ENCODE measurements around the gene PRPH2. TPM values are rescaled to one million over a fixed set of nuclear protein-coding genes. Genes with fewer than 3 reads are reported as not detected.

Gene PRPH2
- polyA plus RNA-seq, 1 of the 3 experiments (the other 2 are of a cell fraction) = not detected

DNA sequence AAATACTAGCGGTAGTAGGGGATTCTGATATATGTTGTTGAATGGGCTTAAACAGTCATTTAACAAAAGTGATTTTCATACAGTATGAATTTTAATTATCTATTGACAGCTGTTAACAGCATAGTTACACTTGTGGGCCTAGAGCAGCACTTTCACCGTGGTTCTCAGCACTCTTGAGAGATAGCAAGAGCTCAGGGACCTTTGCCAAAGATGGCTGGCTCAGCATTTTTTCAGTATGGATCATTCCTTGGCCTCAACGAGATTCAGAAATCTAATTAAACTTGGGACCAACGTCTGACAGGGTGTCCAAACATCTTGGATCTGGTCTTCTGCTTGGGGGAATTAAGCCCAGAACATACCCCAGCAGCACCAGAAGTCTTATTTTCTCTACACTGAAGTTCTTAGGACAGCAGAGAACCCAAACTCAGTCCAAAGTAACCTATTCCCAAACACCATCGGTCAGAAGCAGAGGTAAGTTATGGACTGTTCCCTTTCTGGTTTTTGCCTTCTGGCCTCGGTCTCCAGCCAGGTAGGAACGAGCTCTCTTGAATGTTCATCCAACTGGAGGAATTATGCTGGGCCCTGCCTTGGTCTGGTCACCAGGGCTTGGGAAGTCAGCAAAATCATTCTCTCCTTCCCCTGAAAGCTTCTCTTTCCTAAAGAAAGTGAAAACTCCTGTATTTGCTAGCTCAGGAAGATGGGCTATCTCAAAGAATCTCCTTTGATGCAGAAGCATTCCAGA lies 25.7 kb downstream of the PRPH2 start:
- ChIA-PET CTCF (interaction anchor here (0.6 to 3.2 kb wide), 3 partner anchors 29 to 149 kb away, joined by 3 to 13 read pairs (median 3); no protein-coding TSS in a partner anchor), POLR2A (no interaction called here)
- no peak overlapping the region for H3K9ac ChIP-seq
- H3K36me3 ChIP-seq (replicated peaks in 1 of 2; ENCODE audit: control insufficient read depth in 1 of 2, insufficient read depth in 2 of 2, low read length in 1 of 2) = peaks cover 10 to 16% of the 10 kb centered on the region in 2 experiments
- H3K4me3 ChIP-seq (ENCODE audit: low read depth in 2 of 2, low read length in 1 of 2) = no peak overlapping the region
- TF ChIP-seq, protein P1, sequence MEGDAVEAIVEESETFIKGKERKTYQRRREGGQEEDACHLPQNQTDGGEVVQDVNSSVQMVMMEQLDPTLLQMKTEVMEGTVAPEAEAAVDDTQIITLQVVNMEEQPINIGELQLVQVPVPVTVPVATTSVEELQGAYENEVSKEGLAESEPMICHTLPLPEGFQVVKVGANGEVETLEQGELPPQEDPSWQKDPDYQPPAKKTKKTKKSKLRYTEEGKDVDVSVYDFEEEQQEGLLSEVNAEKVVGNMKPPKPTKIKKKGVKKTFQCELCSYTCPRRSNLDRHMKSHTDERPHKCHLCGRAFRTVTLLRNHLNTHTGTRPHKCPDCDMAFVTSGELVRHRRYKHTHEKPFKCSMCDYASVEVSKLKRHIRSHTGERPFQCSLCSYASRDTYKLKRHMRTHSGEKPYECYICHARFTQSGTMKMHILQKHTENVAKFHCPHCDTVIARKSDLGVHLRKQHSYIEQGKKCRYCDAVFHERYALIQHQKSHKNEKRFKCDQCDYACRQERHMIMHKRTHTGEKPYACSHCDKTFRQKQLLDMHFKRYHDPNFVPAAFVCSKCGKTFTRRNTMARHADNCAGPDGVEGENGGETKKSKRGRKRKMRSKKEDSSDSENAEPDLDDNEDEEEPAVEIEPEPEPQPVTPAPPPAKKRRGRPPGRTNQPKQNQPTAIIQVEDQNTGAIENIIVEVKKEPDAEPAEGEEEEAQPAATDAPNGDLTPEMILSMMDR (IDR thresholded peaks at IDR 0.05) = no peak
- TF ChIP-seq, protein P2, sequence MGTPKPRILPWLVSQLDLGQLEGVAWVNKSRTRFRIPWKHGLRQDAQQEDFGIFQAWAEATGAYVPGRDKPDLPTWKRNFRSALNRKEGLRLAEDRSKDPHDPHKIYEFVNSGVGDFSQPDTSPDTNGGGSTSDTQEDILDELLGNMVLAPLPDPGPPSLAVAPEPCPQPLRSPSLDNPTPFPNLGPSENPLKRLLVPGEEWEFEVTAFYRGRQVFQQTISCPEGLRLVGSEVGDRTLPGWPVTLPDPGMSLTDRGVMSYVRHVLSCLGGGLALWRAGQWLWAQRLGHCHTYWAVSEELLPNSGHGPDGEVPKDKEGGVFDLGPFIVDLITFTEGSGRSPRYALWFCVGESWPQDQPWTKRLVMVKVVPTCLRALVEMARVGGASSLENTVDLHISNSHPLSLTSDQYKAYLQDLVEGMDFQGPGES (IDR thresholded peaks at IDR 0.05; ENCODE audit: low read depth, low read length) = no peak
- TF ChIP-seq TEAD4 (IDR thresholded peaks at IDR 0.05; ENCODE audit: borderline replicate concordance, insufficient read depth) (no peak), MXI1 (IDR thresholded peaks at IDR 0.05; ENCODE audit: low read depth, low read length) (no peak), EP300 (IDR thresholded peaks at IDR 0.05; ENCODE audit: borderline replicate concordance in 1 of 2, low read depth in 1 of 2, low read length in 1 of 2) (no peak), CHD2 (IDR thresholded peaks at IDR 0.05; ENCODE audit: low read length, partially characterized antibody) (no peak), GATA2 (CRISPR knock-in tag; IDR thresholded peaks at IDR 0.05) (no peak), RXRA (IDR thresholded peaks at IDR 0.05; ENCODE audit: borderline replicate concordance, low read depth) (no peak), SIN3A (IDR thresholded peaks at IDR 0.05; ENCODE audit: borderline replicate concordance, low read depth, low read length) (no peak), FOSL2 (IDR thresholded peaks at IDR 0.05; ENCODE audit: borderline replicate concordance, low read depth) (no peak), MEF2A (IDR thresholded peaks at IDR 0.05; ENCODE audit: borderline replicate concordance, low read depth) (no peak), YY1 (IDR thresholded peaks at IDR 0.05; ENCODE audit: low read depth) (no peak), FOXM1 (IDR thresholded peaks at IDR 0.05; ENCODE audit: low read depth) (no peak), NFIC (IDR thresholded peaks at IDR 0.05; ENCODE audit: borderline replicate concordance) (no peak)
- TF ChIP-seq, protein P3, sequence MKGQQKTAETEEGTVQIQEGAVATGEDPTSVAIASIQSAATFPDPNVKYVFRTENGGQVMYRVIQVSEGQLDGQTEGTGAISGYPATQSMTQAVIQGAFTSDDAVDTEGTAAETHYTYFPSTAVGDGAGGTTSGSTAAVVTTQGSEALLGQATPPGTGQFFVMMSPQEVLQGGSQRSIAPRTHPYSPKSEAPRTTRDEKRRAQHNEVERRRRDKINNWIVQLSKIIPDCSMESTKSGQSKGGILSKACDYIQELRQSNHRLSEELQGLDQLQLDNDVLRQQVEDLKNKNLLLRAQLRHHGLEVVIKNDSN (IDR thresholded peaks at IDR 0.05; ENCODE audit: borderline replicate concordance, low read depth) = no peak
- TF ChIP-seq, protein P4, sequence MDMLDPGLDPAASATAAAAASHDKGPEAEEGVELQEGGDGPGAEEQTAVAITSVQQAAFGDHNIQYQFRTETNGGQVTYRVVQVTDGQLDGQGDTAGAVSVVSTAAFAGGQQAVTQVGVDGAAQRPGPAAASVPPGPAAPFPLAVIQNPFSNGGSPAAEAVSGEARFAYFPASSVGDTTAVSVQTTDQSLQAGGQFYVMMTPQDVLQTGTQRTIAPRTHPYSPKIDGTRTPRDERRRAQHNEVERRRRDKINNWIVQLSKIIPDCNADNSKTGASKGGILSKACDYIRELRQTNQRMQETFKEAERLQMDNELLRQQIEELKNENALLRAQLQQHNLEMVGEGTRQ (IDR thresholded peaks at IDR 0.05; ENCODE audit: borderline replicate concordance, low read depth, low read length) = no peak
- TF ChIP-seq, protein P5, sequence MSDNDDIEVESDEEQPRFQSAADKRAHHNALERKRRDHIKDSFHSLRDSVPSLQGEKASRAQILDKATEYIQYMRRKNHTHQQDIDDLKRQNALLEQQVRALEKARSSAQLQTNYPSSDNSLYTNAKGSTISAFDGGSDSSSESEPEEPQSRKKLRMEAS (IDR thresholded peaks at IDR 0.05; ENCODE audit: low read depth) = no peak
- H3K27me3 ChIP-seq (ENCODE audit: insufficient read depth) = no peaks in the 10 kb centered on the region
- peaks cover 19% of the 10 kb centered on the region for H3F3A ChIP-seq (replicated peaks; ENCODE audit: insufficient read depth)
- no peaks in the 10 kb centered on the region for H4K20me1 ChIP-seq (ENCODE audit: insufficient read depth)
- WGBS (ENCODE audit: low lambda C conversion rate) = 79% methylated on average over 7 of the region's 7 CpGs
- no peak overlapping the region for H3K27ac ChIP-seq (ENCODE audit: low read depth in 2 of 2, low read length in 1 of 2)
- no peak overlapping the region for H2AFZ ChIP-seq (ENCODE audit: low read depth)
- peaks cover 4 to 8% of the 10 kb centered on the region in 2 experiments for H3K4me1 ChIP-seq (ENCODE audit: control insufficient read depth in 1 of 2, insufficient read depth in 2 of 2, low read depth in 1 of 2, low read length in 1 of 2)
- H3K4me2 ChIP-seq = no peak overlapping the region
- no peaks in the 10 kb centered on the region for H3K9me2 ChIP-seq
- no peaks in the 10 kb centered on the region for H3K79me2 ChIP-seq (ENCODE audit: insufficient read depth)
- H3K9me3 ChIP-seq = no peaks in the 10 kb centered on the region
- no peak for DNase-seq

All from SK-N-SH (cell line).